Activated B cell treated with CpG ODN at 0.5 μM for 24 hours (primary cell): ENCODE measurements around the gene LARP4B. TPM values are rescaled to one million over a fixed set of nuclear protein-coding genes. Genes with fewer than 3 reads are reported as not detected.

ENCODE experiments used
- ATAC-seq: fragments of 200-7000 bp; cut with Tn5 transposase; one replicate; pipeline ENCODE4 v1.10.0; 2021; ENCODE audit warnings: low read depth, mild to moderate bottlenecking, moderate library complexity
- CTCF ChIA-PET: fragments of 350-600 bp; sonication (Branson Sonifier 250); formaldehyde crosslinking; loops from one replicate; lab custom pipeline; 2021; ENCODE audit warnings: antibody characterized with exemption; lab: Charles Lee
- POLR2A ChIA-PET: fragments of 350-600 bp; sonication (Branson Sonifier 250); formaldehyde crosslinking; loops from one replicate; lab custom pipeline; 2021; ENCODE audit warnings: antibody characterized with exemption; lab: Charles Lee
- DNase-seq: peaks from one replicate; pipeline ENCODE4 v3.0.0; 2022
- H3K27ac Mint-ChIP-seq: one replicate; pipeline ENCODE4 v1.8.0; 2020; ENCODE audit warnings: mixed read lengths
- H3K27me3 Mint-ChIP-seq: one replicate; pipeline ENCODE4 v1.8.0; 2021; ENCODE audit warnings: mixed read lengths
- H3K36me3 Mint-ChIP-seq: one replicate; pipeline ENCODE4 v1.8.0; 2021; ENCODE audit warnings: low read depth, mixed read lengths
- H3K4me1 Mint-ChIP-seq: one replicate; pipeline ENCODE4 v1.8.0; 2021; ENCODE audit warnings: mixed read lengths
- H3K4me3 Mint-ChIP-seq: one replicate; pipeline ENCODE4 v1.8.0; 2020; ENCODE audit warnings: mild to moderate bottlenecking, mixed read lengths
- H3K9me3 Mint-ChIP-seq: one replicate; pipeline ENCODE4 v1.8.0; 2020; ENCODE audit warnings: mixed read lengths
- CTCF ChIP-seq: fragments of 200-600 bp; IDR thresholded peaks from one replicate; pipeline ENCODE4 v1.8.0; 2022; ENCODE audit warnings: antibody characterized with exemption, mild to moderate bottlenecking
- intact Hi-C: fragments of 100-400 bp; cut with micrococcal nuclease; formaldehyde crosslinking; loops from one replicate; pipeline ENCODE4 v1.15.1; 2024
- total RNA-seq: library from RNA; stranded (reverse); gene quantifications from 2 replicates; pipeline ENCODE4 v1.2.3, GENCODE V29; 2022

LARP4B gene
- total RNA-seq, 1 donor from 2014 or later = 103 TPM

GRCh38 chr10:865924-866576 is 65.5 kb downstream of the LARP4B start:
- Mint-ChIP-seq H3K9me3 (no peaks in the 10 kb centered on the region), H3K36me3 (peaks cover 70% of the 10 kb centered on the region), H3K27me3 (no peaks in the 10 kb centered on the region), H3K27ac (no peak overlapping the region), H3K4me3 (no peak overlapping the region), H3K4me1 (peaks cover 19% of the 10 kb centered on the region)
- TF ChIP-seq CTCF = no peak
- CTCF ChIA-PET = no interaction called here
- intact Hi-C loops = no loop called here
- ATAC-seq = no peak
- POLR2A ChIA-PET = no interaction called here
- no peak for DNase-seq

- intact Hi-C loops = no loop called here
- peaks cover 11% of the 10 kb centered on the region for H3K4me1 Mint-ChIP-seq
- ChIA-PET POLR2A (no interaction called here), CTCF (no interaction called here)
- no peak for ATAC-seq
- H3K27me3 Mint-ChIP-seq = no peaks in the 10 kb centered on the region
- H3K36me3 Mint-ChIP-seq = peaks cover 70% of the 10 kb centered on the region
- H3K9me3 Mint-ChIP-seq = no peaks in the 10 kb centered on the region
- H3K27ac Mint-ChIP-seq = no peak overlapping the region
- DNase-seq = no peak
- no peak for TF ChIP-seq CTCF
- no peak overlapping the region for H3K4me3 Mint-ChIP-seq
These were observed 66.2 kb downstream of the LARP4B start for GRCh38 chr10:865257-865656.

- CTCF ChIA-PET = no interaction called here
- no peaks in the 10 kb centered on the region for H3K9me3 Mint-ChIP-seq
- intact Hi-C loops = no loop called here
- no peak overlapping the region for H3K27ac Mint-ChIP-seq
- ATAC-seq (no peak), DNase-seq (no peak)
- peaks cover 16% of the 10 kb centered on the region for H3K4me1 Mint-ChIP-seq
- POLR2A ChIA-PET = no interaction called here
- no peak overlapping the region for H3K4me3 Mint-ChIP-seq
- peaks cover 89% of the 10 kb centered on the region for H3K36me3 Mint-ChIP-seq
- no peaks in the 10 kb centered on the region for H3K27me3 Mint-ChIP-seq
- no peak for TF ChIP-seq CTCF
These were observed 71.0 kb downstream of the LARP4B start for GRCh38 chr10:860519-860918.

- intact Hi-C loops = no loop called here
- peak overlapping the region; percentile 8 for H3K27ac Mint-ChIP-seq
- CTCF ChIA-PET = no interaction called here
- H3K4me3 Mint-ChIP-seq = no peak overlapping the region
- POLR2A ChIA-PET = no interaction called here
- no peak for ATAC-seq
- H3K4me1 Mint-ChIP-seq = peaks cover 41% of the 10 kb centered on the region
- no peak for DNase-seq
- TF ChIP-seq CTCF = no peak
- H3K9me3 Mint-ChIP-seq = no peaks in the 10 kb centered on the region
- peaks cover 81% of the 10 kb centered on the region for H3K36me3 Mint-ChIP-seq
- no peaks in the 10 kb centered on the region for H3K27me3 Mint-ChIP-seq
These were observed 74.9 kb downstream of the LARP4B start for GRCh38 chr10:856416-857157.

- H3K36me3 Mint-ChIP-seq = peaks cover 79% of the 10 kb centered on the region
- CTCF ChIA-PET = no interaction called here
- TF ChIP-seq CTCF = no peak
- H3K27me3 Mint-ChIP-seq = no peaks in the 10 kb centered on the region
- POLR2A ChIA-PET = no interaction called here
- peaks cover 50% of the 10 kb centered on the region for H3K4me1 Mint-ChIP-seq
- H3K4me3 Mint-ChIP-seq = no peak overlapping the region
- ATAC-seq = no peak
- DNase-seq = no peak
- no peaks in the 10 kb centered on the region for H3K9me3 Mint-ChIP-seq
- H3K27ac Mint-ChIP-seq = peak overlapping the region; percentile 11
- intact Hi-C loops = no loop called here
These were observed 75.8 kb downstream of the LARP4B start for GRCh38 chr10:855671-856070.
